HG02759 (cell line): ENCODE results near the gene HASPIN.
"Not testable (repeated sequence)": the region's sequence is repeated elsewhere in the genome, so short reads cannot be mapped to it uniquely, and the experiment has no call there.

Experiments
- ATAC-seq: cut with Tn5 transposase; IDR thresholded peaks from one replicate; pipeline ENCODE4 v1.9.1; 2021; ENCODE audit warnings: mild to moderate bottlenecking, moderate library complexity; ENCODE audit not compliant: unreplicated experiment

The HASPIN gene

GRCh38 chr17:3695723-3696411 lies 27.8 kb upstream of the HASPIN start, which contains the start of gene P2RX5:
TSS of gene P2RX5 (minus strand) at chr17:3696155. CDS start at chr17:3696005, 150 bp downstream.
- peak; percentile 36 for ATAC-seq

GRCh38 chr17:3697103-3697476 lies 26.6 kb upstream of the HASPIN start:
- ATAC-seq = no peak

- no peak for ATAC-seq
Measured at GRCh38 chr17:3698139-3698538, 25.6 kb upstream of the HASPIN start.

GRCh38 chr17:3699951-3700350 lies 23.8 kb upstream of the HASPIN start:
- no peak for ATAC-seq

- not testable (repeated sequence) for ATAC-seq
Measured at GRCh38 chr17:3702041-3702539, 21.6 kb upstream of the HASPIN start.

- no peak for ATAC-seq
Measured at GRCh38 chr17:3704931-3705717, 18.6 kb upstream of the HASPIN start.

- ATAC-seq = not testable (repeated sequence)
Measured at GRCh38 chr17:3705718-3705984, 18.1 kb upstream of the HASPIN start.

- no peak for ATAC-seq
Measured at GRCh38 chr17:3708366-3708765, 15.3 kb upstream of the HASPIN start.

- ATAC-seq = peak; percentile 94
Measured at GRCh38 chr17:3710951-3711383, 12.7 kb upstream of the HASPIN start.

- ATAC-seq = no peak
Measured at GRCh38 chr17:3712811-3713463, 10.8 kb upstream of the HASPIN start.

GRCh38 chr17:3715296-3715695 lies 8.4 kb upstream of the HASPIN start:
- ATAC-seq = no peak

- no peak for ATAC-seq
Measured at GRCh38 chr17:3718201-3718600, 5.5 kb upstream of the HASPIN start.

GRCh38 chr17:3719265-3719664 lies 4.4 kb upstream of the HASPIN start:
- no peak for ATAC-seq

GRCh38 chr17:3722716-3723115 lies 987 bp upstream of the HASPIN start:
- no peak for ATAC-seq

- no peak for ATAC-seq
Measured at GRCh38 chr17:3723188-3723555, 531 bp upstream of the HASPIN start.

GRCh38 chr17:3724378-3725077 lies 825 bp downstream of the HASPIN start:
- no peak for ATAC-seq

- ATAC-seq = no peak
Measured at GRCh38 chr17:3727041-3727440, 3.3 kb downstream of the HASPIN start.

GRCh38 chr17:3728099-3728498 lies 4.4 kb downstream of the HASPIN start:
- ATAC-seq = not testable (repeated sequence)

GRCh38 chr17:3729881-3730280 lies 6.2 kb downstream of the HASPIN start:
- ATAC-seq = no peak

GRCh38 chr17:3730881-3731429 lies 7.3 kb downstream of the HASPIN start:
- ATAC-seq = no peak

- ATAC-seq = peak; percentile 52
Measured at GRCh38 chr17:3732210-3732621, 8.5 kb downstream of the HASPIN start.
